ENCODE measurements around the gene FZR1.

GRCh38 chr19:3545669-3546034 lies 39.5 kb downstream of the FZR1 start:
- TF ChIP-seq, protein P1, sequence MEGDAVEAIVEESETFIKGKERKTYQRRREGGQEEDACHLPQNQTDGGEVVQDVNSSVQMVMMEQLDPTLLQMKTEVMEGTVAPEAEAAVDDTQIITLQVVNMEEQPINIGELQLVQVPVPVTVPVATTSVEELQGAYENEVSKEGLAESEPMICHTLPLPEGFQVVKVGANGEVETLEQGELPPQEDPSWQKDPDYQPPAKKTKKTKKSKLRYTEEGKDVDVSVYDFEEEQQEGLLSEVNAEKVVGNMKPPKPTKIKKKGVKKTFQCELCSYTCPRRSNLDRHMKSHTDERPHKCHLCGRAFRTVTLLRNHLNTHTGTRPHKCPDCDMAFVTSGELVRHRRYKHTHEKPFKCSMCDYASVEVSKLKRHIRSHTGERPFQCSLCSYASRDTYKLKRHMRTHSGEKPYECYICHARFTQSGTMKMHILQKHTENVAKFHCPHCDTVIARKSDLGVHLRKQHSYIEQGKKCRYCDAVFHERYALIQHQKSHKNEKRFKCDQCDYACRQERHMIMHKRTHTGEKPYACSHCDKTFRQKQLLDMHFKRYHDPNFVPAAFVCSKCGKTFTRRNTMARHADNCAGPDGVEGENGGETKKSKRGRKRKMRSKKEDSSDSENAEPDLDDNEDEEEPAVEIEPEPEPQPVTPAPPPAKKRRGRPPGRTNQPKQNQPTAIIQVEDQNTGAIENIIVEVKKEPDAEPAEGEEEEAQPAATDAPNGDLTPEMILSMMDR (IDR thresholded peaks at IDR 0.05), result no peak
- TF ChIP-seq POLR2A (IDR thresholded peaks at IDR 0.05), result no peak
